ENCODE data around the gene DIRAS1. TPM values are rescaled to one million over a fixed set of nuclear protein-coding genes. Genes with fewer than 3 reads are reported as not detected.
"Not testable (repeated sequence)": the region's sequence is repeated elsewhere in the genome, so short reads cannot be mapped to it uniquely, and the experiment has no call there.

The DIRAS1 gene
- polyA plus RNA-seq, 1 experiment, result 12.5 TPM

DNA sequence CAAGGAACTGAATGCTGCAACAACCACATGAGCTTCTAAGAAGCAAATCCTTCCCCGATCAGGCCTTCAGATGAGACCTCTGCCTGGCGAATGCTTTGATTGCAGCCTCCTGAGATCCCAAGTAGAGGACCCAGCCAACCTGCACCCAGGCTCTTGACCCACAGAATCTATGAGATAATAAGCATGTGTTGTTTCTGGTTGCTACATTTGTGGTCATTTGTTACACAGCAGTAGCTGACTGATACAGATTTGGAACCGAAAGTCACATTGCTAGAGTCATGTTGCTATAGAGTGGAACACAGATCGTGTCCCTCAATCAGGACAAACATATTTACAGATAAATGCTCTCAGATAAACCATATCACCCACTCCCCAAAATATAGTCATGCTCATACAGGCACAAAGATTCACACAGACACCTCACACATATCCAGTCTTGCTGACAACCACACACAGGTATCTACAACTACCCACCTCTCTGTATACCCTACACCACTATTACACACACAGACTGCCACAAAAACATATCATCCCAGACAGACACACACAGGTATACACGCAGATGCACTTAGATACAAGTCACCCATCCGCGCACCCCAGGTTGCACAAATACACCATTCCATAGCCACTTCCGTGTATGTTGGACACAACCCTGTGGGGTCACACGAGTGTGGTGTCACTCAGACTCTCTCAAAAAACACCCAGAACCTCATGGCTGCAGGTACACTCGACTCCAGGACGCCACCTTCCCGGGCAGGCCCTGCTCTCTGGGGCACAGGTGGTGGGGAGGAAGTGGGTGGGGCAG is 5.5 kb downstream of the DIRAS1 start:
- POLR2A ChIA-PET, result no interaction called here

DNA sequence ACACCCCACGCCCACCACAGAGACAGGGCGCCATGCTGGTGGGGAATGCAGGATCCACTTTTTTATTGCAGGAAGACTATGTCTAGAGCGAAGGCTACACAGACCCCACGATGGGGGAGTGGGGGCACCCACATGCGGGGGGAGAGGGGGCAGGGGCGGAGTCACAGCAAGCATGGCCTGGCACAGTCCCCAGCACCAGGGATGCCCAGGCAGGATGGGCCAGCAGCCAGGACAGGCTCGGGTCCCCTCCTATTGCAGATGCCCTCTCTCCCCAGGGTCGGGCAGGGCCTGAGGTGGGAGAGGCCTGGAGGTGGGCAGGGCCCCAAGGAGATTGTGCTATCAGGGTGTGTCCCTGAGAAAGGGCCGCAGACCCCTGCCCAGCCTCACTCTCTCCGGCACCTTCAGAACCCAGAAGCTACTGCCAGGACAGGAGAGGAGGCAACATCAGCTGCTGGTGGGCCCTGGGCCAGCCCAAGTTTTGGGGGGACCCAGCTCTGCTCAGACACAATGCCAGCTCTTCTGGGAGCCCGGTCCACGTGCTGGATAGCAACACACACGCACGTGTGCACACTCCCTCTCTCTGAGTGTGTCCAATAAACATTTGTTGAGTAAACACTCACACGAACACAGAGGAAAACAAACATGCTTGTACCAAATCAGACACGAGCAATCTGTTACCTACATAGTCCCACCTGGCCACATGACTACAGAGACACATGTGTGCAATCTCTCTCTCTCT is 6.5 kb downstream of the DIRAS1 start:
- Histone ChIP-seq H3K4me3 (ENCODE audit: low read depth, low read length) (no peak overlapping the region), H3K9me3 (ENCODE audit: control insufficient read depth, insufficient read depth, low read length) (peaks cover 27% of the 10 kb centered on the region), H3K27me3 (ENCODE audit: control insufficient read depth, insufficient read depth, low read length) (no peaks in the 10 kb centered on the region), H3K27ac (ENCODE audit: low read depth, low read length) (no peak overlapping the region)
- TF ChIP-seq, protein P1, sequence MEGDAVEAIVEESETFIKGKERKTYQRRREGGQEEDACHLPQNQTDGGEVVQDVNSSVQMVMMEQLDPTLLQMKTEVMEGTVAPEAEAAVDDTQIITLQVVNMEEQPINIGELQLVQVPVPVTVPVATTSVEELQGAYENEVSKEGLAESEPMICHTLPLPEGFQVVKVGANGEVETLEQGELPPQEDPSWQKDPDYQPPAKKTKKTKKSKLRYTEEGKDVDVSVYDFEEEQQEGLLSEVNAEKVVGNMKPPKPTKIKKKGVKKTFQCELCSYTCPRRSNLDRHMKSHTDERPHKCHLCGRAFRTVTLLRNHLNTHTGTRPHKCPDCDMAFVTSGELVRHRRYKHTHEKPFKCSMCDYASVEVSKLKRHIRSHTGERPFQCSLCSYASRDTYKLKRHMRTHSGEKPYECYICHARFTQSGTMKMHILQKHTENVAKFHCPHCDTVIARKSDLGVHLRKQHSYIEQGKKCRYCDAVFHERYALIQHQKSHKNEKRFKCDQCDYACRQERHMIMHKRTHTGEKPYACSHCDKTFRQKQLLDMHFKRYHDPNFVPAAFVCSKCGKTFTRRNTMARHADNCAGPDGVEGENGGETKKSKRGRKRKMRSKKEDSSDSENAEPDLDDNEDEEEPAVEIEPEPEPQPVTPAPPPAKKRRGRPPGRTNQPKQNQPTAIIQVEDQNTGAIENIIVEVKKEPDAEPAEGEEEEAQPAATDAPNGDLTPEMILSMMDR (IDR thresholded peaks at IDR 0.05; ENCODE audit: low read depth, low read length), result no peak
- POLR2A ChIA-PET, result no interaction called here
- DNase-seq (ENCODE audit: low read depth, low spot score), result no peak
- CTCF ChIA-PET, result no interaction called here

More for the DNA sequence above, 5.5 kb downstream of the DIRAS1 start:
- Histone ChIP-seq H3K4me3 (ENCODE audit: low read depth, low read length) (no peak overlapping the region), H3K27ac (ENCODE audit: low read depth, low read length) (no peak overlapping the region), H3K27me3 (ENCODE audit: control insufficient read depth, insufficient read depth, low read length) (no peaks in the 10 kb centered on the region), H3K9me3 (ENCODE audit: control insufficient read depth, insufficient read depth, low read length) (peaks cover 27% of the 10 kb centered on the region)
- DNase-seq (ENCODE audit: low read depth, low spot score), result no peak
- CTCF ChIA-PET, result no interaction called here
- TF ChIP-seq, protein P1 (IDR thresholded peaks at IDR 0.05; ENCODE audit: low read depth, low read length), result no peak

DNA sequence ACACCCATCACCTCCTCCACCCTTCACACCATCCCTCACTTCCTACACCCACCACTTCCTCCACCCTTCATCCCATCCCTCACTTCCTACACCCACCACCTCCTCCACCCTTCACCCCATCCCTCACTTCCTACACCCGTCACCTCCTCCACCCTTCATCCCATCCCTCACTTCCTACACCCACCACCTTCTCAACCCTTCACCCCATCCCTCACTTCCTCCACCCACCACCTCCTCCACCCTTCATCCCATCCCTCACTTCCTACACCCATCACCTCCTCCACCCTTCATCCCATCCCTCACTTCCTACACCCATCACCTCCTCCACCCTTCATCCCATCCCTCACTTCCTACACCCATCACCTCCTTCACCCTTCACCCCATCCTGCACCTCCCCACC is 7.1 kb downstream of the DIRAS1 start:
- H3K27ac ChIP-seq (ENCODE audit: low read depth, low read length); H3K27me3 ChIP-seq (ENCODE audit: control insufficient read depth, insufficient read depth, low read length); POLR2A ChIA-PET; H3K4me3 ChIP-seq (ENCODE audit: low read depth, low read length); CTCF ChIA-PET; DNase-seq (ENCODE audit: low read depth, low spot score): not testable (repeated sequence)
- peaks cover 27% of the 10 kb centered on the region for H3K9me3 ChIP-seq (ENCODE audit: control insufficient read depth, insufficient read depth, low read length)

DNA sequence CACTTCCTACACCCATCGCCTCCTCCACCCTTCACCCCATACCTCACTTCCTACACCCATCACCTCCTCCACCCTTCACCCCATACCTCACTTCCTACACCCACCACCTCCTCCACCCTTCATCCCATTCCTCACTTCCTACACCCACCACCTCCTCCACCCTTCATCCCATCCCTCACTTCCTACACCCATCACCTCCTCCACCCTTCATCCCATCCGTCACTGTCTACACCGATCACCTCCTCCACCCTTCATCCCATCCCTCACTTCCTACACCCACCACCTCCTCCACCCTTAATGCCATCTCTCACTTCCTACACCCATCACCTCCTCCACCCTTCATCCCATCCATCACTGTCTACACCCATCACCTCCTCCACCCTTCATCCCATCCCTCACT is 8.0 kb downstream of the DIRAS1 start:
- not testable (repeated sequence) for DNase-seq (ENCODE audit: low read depth, low spot score)

DNA sequence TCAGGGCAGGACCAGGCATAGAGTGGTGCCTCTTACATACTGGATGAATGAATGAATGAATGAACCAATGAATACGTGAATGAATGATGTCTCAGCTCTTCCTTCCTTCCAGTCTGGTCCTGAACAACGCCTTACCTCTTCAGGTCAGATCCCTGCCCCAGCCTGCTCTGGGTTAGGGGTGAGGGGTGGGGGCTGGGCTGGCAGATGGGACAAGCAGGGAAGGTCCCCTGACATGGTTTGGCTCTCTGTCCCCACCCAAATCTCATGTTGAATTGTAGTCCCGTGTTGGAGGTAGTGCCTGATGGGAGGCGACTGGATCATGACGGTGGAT is 9.3 kb downstream of the DIRAS1 start:
- Histone ChIP-seq H3K27me3 (ENCODE audit: control insufficient read depth, insufficient read depth, low read length) (no peaks in the 10 kb centered on the region), H3K9me3 (ENCODE audit: control insufficient read depth, insufficient read depth, low read length) (peaks cover 20% of the 10 kb centered on the region), H3K27ac (ENCODE audit: low read depth, low read length) (peak overlapping the region; percentile 52), H3K4me3 (ENCODE audit: low read depth, low read length) (no peak overlapping the region)
- no peak for DNase-seq (ENCODE audit: low read depth, low spot score)
- ChIA-PET CTCF (no interaction called here), POLR2A (interaction anchor here (1.7 kb wide), 1 partner anchor 11 kb away, joined by 8 read pairs; no protein-coding TSS in a partner anchor)
- TF ChIP-seq, protein P1 (IDR thresholded peaks at IDR 0.05; ENCODE audit: low read depth, low read length), result no peak

More for the DNA sequence above, 8.0 kb downstream of the DIRAS1 start:
- H3K9me3 ChIP-seq (ENCODE audit: control insufficient read depth, insufficient read depth, low read length), result peaks cover 27% of the 10 kb centered on the region
- H3K4me3 ChIP-seq (ENCODE audit: low read depth, low read length); H3K27me3 ChIP-seq (ENCODE audit: control insufficient read depth, insufficient read depth, low read length); POLR2A ChIA-PET; CTCF ChIA-PET; H3K27ac ChIP-seq (ENCODE audit: low read depth, low read length): not testable (repeated sequence)

Data from AG04450 (cell line).